Ishikawa (cell line): ENCODE results near the gene BBS7.

Experiments used
- EP300 ChIP-seq: IDR thresholded peaks from 2 replicates; pipeline ENCODE4 v1.6.1; 2012; ENCODE audit warnings: borderline replicate concordance
- NFIC ChIP-seq: IDR thresholded peaks from 2 replicates; pipeline ENCODE4 v1.6.1; 2012
- RAD21 ChIP-seq: IDR thresholded peaks from 2 replicates; pipeline ENCODE4 v1.6.1; 2012; ENCODE audit warnings: low read depth
- TAF1 ChIP-seq: IDR thresholded peaks from 2 replicates; pipeline ENCODE4 v1.6.1; 2012; ENCODE audit warnings: low read depth, mild to moderate bottlenecking
- TF ChIP-seq, protein P1 (sequence below): IDR thresholded peaks from 2 replicates; pipeline ENCODE4 v1.6.1; 2012; ENCODE audit warnings: low read depth, mild to moderate bottlenecking

DNA sequence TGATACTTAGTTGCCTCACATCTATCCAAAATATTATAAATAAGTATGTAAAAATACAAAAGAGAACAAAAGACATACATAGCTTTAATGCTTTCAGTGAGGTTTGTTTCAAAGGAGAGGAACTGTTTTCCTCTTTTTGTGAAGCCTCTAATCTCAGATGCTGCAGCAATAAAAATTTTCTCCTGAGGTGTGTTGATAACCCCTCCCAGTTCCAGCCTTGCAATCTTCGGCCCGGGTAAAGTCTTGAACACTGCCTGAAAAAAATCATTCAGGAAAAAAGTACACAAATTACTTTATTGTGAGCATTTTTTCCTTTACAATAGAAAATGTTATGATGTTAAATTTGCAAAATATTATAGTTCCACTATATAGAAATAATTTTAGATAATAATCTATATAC lies 8.8 kb downstream of the BBS7 start:
- no peak for TF ChIP-seq NFIC
- TF ChIP-seq RAD21 = no peak
- TF ChIP-seq, protein P1, sequence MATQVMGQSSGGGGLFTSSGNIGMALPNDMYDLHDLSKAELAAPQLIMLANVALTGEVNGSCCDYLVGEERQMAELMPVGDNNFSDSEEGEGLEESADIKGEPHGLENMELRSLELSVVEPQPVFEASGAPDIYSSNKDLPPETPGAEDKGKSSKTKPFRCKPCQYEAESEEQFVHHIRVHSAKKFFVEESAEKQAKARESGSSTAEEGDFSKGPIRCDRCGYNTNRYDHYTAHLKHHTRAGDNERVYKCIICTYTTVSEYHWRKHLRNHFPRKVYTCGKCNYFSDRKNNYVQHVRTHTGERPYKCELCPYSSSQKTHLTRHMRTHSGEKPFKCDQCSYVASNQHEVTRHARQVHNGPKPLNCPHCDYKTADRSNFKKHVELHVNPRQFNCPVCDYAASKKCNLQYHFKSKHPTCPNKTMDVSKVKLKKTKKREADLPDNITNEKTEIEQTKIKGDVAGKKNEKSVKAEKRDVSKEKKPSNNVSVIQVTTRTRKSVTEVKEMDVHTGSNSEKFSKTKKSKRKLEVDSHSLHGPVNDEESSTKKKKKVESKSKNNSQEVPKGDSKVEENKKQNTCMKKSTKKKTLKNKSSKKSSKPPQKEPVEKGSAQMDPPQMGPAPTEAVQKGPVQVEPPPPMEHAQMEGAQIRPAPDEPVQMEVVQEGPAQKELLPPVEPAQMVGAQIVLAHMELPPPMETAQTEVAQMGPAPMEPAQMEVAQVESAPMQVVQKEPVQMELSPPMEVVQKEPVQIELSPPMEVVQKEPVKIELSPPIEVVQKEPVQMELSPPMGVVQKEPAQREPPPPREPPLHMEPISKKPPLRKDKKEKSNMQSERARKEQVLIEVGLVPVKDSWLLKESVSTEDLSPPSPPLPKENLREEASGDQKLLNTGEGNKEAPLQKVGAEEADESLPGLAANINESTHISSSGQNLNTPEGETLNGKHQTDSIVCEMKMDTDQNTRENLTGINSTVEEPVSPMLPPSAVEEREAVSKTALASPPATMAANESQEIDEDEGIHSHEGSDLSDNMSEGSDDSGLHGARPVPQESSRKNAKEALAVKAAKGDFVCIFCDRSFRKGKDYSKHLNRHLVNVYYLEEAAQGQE = no peak
- no peak for TF ChIP-seq TAF1
- TF ChIP-seq EP300 = no peak
